ENCODE measurements around the gene EPC2. TPM values are rescaled to one million over a fixed set of nuclear protein-coding genes. Genes with fewer than 3 reads are reported as not detected.

The EPC2 gene
- polyA plus RNA-seq, 1 of the 3 experiments (the other 2 are of a cell fraction) = 8.8 TPM

DNA sequence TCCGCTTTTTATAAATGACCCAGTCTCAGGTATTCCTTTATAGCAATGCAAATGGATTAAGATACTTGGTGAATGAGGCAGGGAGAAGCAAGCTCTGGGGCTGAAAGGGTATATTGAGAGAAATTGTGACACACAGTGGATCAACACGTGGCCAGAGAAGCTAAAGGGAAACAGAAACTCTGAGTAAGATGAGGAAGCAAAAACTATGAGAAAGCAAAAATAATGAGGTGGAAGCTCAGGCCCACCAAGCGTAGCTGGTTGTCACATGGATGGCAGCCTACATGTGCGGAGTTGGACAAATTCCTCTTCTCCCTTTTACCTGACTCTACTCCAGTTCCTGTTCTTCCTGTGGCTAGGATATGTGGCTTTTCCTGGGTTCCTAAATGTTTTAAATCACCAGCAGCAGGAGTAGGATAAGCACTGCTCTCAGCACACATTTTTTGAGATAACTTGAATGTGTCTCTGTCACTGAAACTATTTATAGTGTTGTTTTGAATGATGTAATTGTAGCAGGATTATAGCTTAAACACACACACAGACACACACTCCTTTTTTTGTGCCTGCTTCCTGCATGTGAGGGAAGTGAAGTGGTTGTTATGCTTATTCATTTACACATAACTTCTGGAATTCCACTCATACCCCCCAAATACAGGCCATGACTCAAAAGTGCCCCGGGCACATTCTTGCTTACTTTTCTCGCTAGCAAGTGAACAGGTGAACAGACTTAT, 30.1 kb upstream of the EPC2 start:
- Histone ChIP-seq H2AFZ (ENCODE audit: low read depth) (no peak overlapping the region), H3K9me3 (no peaks in the 10 kb centered on the region), H3K27ac (ENCODE audit: low read depth in 2 of 2, low read length in 1 of 2) (no peak overlapping the region), H3K4me3 (ENCODE audit: low read depth in 2 of 2, low read length in 1 of 2) (no peak overlapping the region), H3K9me2 (no peaks in the 10 kb centered on the region), H3K27me3 (ENCODE audit: insufficient read depth) (no peaks in the 10 kb centered on the region), H3K36me3 (replicated peaks in 1 of 2; ENCODE audit: control insufficient read depth in 1 of 2, insufficient read depth in 2 of 2, low read length in 1 of 2) (no peaks in the 10 kb centered on the region), H3K4me2 (peak overlapping the region; percentile 16; the same call in 1 of the 2 replicates), H3K4me1 (ENCODE audit: control insufficient read depth in 1 of 2, insufficient read depth in 2 of 2, low read depth in 1 of 2, low read length in 1 of 2) (peaks cover 4 to 19% of the 10 kb centered on the region in 2 experiments; a peak in 2 of 4 replicates), H3F3A (replicated peaks; ENCODE audit: insufficient read depth) (peaks cover 4% of the 10 kb centered on the region), H4K20me1 (ENCODE audit: insufficient read depth) (no peaks in the 10 kb centered on the region), H3K9ac (no peak overlapping the region), H3K79me2 (ENCODE audit: insufficient read depth) (no peaks in the 10 kb centered on the region)
- DNase-seq = no peak
- 54% methylated on average over 6 of the region's 6 CpGs for WGBS (ENCODE audit: low lambda C conversion rate)
- TF ChIP-seq, protein P1, sequence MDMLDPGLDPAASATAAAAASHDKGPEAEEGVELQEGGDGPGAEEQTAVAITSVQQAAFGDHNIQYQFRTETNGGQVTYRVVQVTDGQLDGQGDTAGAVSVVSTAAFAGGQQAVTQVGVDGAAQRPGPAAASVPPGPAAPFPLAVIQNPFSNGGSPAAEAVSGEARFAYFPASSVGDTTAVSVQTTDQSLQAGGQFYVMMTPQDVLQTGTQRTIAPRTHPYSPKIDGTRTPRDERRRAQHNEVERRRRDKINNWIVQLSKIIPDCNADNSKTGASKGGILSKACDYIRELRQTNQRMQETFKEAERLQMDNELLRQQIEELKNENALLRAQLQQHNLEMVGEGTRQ (IDR thresholded peaks at IDR 0.05; ENCODE audit: borderline replicate concordance, low read depth, low read length) = no peak
- ChIA-PET POLR2A (no interaction called here), CTCF (interaction anchor here (1.0 kb wide), 1 partner anchor 77 kb away, joined by 3 read pairs; no protein-coding TSS in a partner anchor)

DNA sequence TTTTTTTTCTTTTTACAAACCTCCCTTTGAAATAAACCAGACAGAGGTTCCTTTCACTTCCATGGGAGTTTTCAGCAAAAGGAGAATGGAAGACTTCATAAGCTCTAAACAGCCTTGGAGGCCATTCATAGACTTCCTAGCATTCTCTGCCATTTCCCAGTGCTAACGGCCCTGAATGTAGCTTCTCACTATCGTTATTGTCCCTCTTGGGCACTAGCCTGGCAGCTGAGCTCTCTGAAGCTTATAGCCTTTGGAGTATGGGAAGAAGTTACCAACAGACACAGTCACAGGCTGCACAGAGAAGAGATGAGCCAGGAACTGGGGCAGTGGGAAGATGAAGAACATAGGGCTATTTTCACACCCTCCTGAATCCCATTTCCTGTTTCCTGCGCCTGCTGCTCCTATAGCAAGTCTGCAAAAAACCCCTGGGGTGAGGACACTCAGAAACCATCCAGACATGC, 29.1 kb upstream of the EPC2 start:
- H3K27ac ChIP-seq (ENCODE audit: low read depth in 2 of 2, low read length in 1 of 2) = no peak overlapping the region
- no peaks in the 10 kb centered on the region for H3K36me3 ChIP-seq (replicated peaks in 1 of 2; ENCODE audit: control insufficient read depth in 1 of 2, insufficient read depth in 2 of 2, low read length in 1 of 2)
- H3K4me1 ChIP-seq (ENCODE audit: control insufficient read depth in 1 of 2, insufficient read depth in 2 of 2, low read depth in 1 of 2, low read length in 1 of 2) = peaks cover 4 to 19% of the 10 kb centered on the region in 2 experiments; a peak in 2 of 4 replicates
- no peak overlapping the region for H3K9ac ChIP-seq
- no peaks in the 10 kb centered on the region for H3K79me2 ChIP-seq (ENCODE audit: insufficient read depth)
- no peak overlapping the region for H3K4me2 ChIP-seq
- no peaks in the 10 kb centered on the region for H3K9me2 ChIP-seq
- 68% methylated on average over 3 of the region's 3 CpGs for WGBS (ENCODE audit: low lambda C conversion rate)
- H3K4me3 ChIP-seq (ENCODE audit: low read depth in 2 of 2, low read length in 1 of 2) = no peak overlapping the region
- ChIA-PET POLR2A (no interaction called here), CTCF (no interaction called here)
- DNase-seq = peak; percentile 12
- peaks cover 4% of the 10 kb centered on the region for H3F3A ChIP-seq (replicated peaks; ENCODE audit: insufficient read depth)
- H2AFZ ChIP-seq (ENCODE audit: low read depth) = peak overlapping the region; percentile 56; the same call in 1 of the 2 replicates
- H4K20me1 ChIP-seq (ENCODE audit: insufficient read depth) = no peaks in the 10 kb centered on the region
- TF ChIP-seq ELF1 (IDR thresholded peaks at IDR 0.05) (no peak), NRF1 (IDR thresholded peaks at IDR 0.05; ENCODE audit: low read depth, low read length) (no peak)
- H3K9me3 ChIP-seq = no peaks in the 10 kb centered on the region
- no peaks in the 10 kb centered on the region for H3K27me3 ChIP-seq (ENCODE audit: insufficient read depth)

DNA sequence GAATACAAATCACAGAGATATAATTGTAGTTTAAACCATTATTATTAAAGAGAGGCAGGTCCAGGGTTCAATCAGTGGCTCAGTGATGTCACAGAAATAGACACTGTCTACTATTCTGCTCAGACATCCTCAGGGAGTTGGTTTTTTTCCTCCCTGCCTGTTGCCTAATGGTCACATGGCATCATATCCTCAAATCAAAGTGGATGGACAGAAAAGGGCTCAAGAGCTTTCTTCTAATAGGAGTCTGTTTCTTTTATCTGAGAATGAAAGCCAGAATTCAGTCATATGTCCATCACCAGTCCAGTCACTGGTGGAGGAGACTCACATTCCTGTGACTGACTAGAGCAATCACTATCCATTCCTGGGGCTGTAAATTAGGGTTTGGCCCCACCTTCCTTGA, 27.9 kb upstream of the EPC2 start:
- no peaks in the 10 kb centered on the region for H3K36me3 ChIP-seq (replicated peaks in 1 of 2; ENCODE audit: control insufficient read depth in 1 of 2, insufficient read depth in 2 of 2, low read length in 1 of 2)
- no peak overlapping the region for H3K4me2 ChIP-seq
- CTCF ChIA-PET = interaction anchor here (1.0 kb wide), 1 partner anchor 24 kb away, joined by 3 read pairs; no protein-coding TSS in a partner anchor
- H3K27me3 ChIP-seq (ENCODE audit: insufficient read depth) = no peaks in the 10 kb centered on the region
- H3K9me2 ChIP-seq = no peaks in the 10 kb centered on the region
- no peak overlapping the region for H3K27ac ChIP-seq (ENCODE audit: low read depth in 2 of 2, low read length in 1 of 2)
- peaks cover 4% of the 10 kb centered on the region for H3F3A ChIP-seq (replicated peaks; ENCODE audit: insufficient read depth)
- no peaks in the 10 kb centered on the region for H4K20me1 ChIP-seq (ENCODE audit: insufficient read depth)
- H2AFZ ChIP-seq (ENCODE audit: low read depth) = no peak overlapping the region
- POLR2A ChIA-PET = no interaction called here
- no peak for DNase-seq
- H3K79me2 ChIP-seq (ENCODE audit: insufficient read depth) = no peaks in the 10 kb centered on the region
- no peak for TF ChIP-seq SMC3 (IDR thresholded peaks at IDR 0.05; ENCODE audit: low read depth, low read length)
- TF ChIP-seq YY1 (IDR thresholded peaks at IDR 0.05; ENCODE audit: low read depth) = no peak
- TF ChIP-seq CHD2 (IDR thresholded peaks at IDR 0.05; ENCODE audit: low read length, partially characterized antibody) = no peak
- no peaks in the 10 kb centered on the region for H3K9me3 ChIP-seq
- no peak overlapping the region for H3K9ac ChIP-seq
- H3K4me3 ChIP-seq (ENCODE audit: low read depth in 2 of 2, low read length in 1 of 2) = no peak overlapping the region
- peaks cover 4 to 19% of the 10 kb centered on the region in 2 experiments; a peak in 2 of 4 replicates for H3K4me1 ChIP-seq (ENCODE audit: control insufficient read depth in 1 of 2, insufficient read depth in 2 of 2, low read depth in 1 of 2, low read length in 1 of 2)
